OCI-LY3 (cell line): ENCODE measurements around the gene RSPH3.

Source experiments
- CTCF ChIP-seq: fragments of 200-600, 300-600 bp; sonication (generic); IDR thresholded peaks from 2 replicates; pipeline ENCODE4 v1.5.1; 2014; ENCODE audit warnings: antibody characterized with exemption, low read length, low read depth
- EZH2phosphoT487 ChIP-seq: fragments of 200-600 bp; shearing (Covaris generic); IDR thresholded peaks from 2 replicates; pipeline ENCODE4 v1.6.1; 2018; ENCODE audit warnings: antibody characterized with exemption, mixed run types, low read depth

- TF ChIP-seq CTCF = no peak
- TF ChIP-seq EZH2phosphoT487 = no peak
These were observed 31.8 kb upstream of the RSPH3 start for GRCh38 chr6:159031846-159032245.
